Uterus (tissue), 4 donors: ENCODE data around the gene PDE6B. TPM values are rescaled to one million over a fixed set of nuclear protein-coding genes. Genes with fewer than 3 reads are reported as not detected.

Source experiments
- DNase-seq, 2 donors: peaks; one replicate each; pipeline ENCODE4 v3.0.0-alpha.2; 2019 to 2020
- H3K27ac ChIP-seq, 2 donors: fragments of 200-600 bp; sonication (generic); 1 replicate in 1 of 2; 2 replicates in 1 of 2; pipeline ENCODE4 v1.5.1; 2016 to 2018
- H3K27me3 ChIP-seq, 2 donors: fragments of 200-600 bp; sonication (generic); one replicate each; pipeline ENCODE4 v1.5.1; 2018 to 2019; ENCODE audit warnings: control low read depth in 1 of 2
- H3K36me3 ChIP-seq, 2 donors: fragments of 200-600 bp; sonication (generic); one replicate each; pipeline ENCODE4 v1.5.1; 2019; ENCODE audit warnings: control low read depth in 1 of 2
- H3K4me1 ChIP-seq, 2 donors: fragments of 200-600 bp; sonication (generic); one replicate each; pipeline ENCODE4 v1.5.1; 2018 to 2019; ENCODE audit warnings: control low read depth in 1 of 2
- H3K4me3 ChIP-seq, 2 donors: fragments of 200-600 bp; sonication (generic); 1 replicate in 1 of 2; 2 replicates in 1 of 2; pipeline ENCODE4 v1.5.1; 2018 to 2019; ENCODE audit warnings: mild to moderate bottlenecking in 1 of 2
- H3K9me3 ChIP-seq, 2 donors: fragments of 200-600 bp; sonication (generic); one replicate each; pipeline ENCODE4 v1.5.1; 2019; ENCODE audit warnings: control low read depth in 1 of 2
- CTCF ChIP-seq, 4 experiments: fragments of 200-600 bp in 2 of 4; fragments of 450-650 bp in 2 of 4; sonication (generic) in 2 of 4; IDR thresholded peaks; one replicate each; pipeline ENCODE4 v1.5.1; 2016 to 2019; ENCODE audit warnings: antibody characterized with exemption in 4 of 4, mild to moderate bottlenecking in 2 of 4, moderate library complexity in 1 of 4
- POLR2A ChIP-seq, 2 donors: fragments of 450-650 bp; IDR thresholded peaks; one replicate each; pipeline ENCODE4 v1.6.1; 2016; ENCODE audit warnings: antibody characterized with exemption in 2 of 2, mild to moderate bottlenecking in 1 of 2, moderate library complexity in 1 of 2
- intact Hi-C: fragments of 100-400 bp; cut with DNase I; formaldehyde crosslinking; loops from one replicate; pipeline ENCODE4 v1.15.1; 2023; ENCODE audit warnings: low total_unique reads
- total RNA-seq, 4 donors: library from RNA; depleted of rRNA in 3 of 4; stranded (reverse); fragments of >200 nt in 3 of 4; gene quantifications; one replicate each; pipeline versions ENCODE4 v1.1.0 to v1.2.4, GENCODE V29; 2014 to 2023
- donor health status: DM: yes; HTN: yes; CAD: no.

Gene PDE6B
- total RNA-seq, 4 donors from 2014 or later, result 0.26 to 16.2 (median 1.2) TPM; not detected in 1

GRCh38 chr4:609400-610050 lies 15.8 kb upstream of the PDE6B start:
- no peaks in the 10 kb centered on the region for H3K4me1 ChIP-seq
- no peak overlapping the region for H3K4me3 ChIP-seq
- TF ChIP-seq CTCF (IDR thresholded peaks at IDR 0.05) (no peak), POLR2A (IDR thresholded peaks at IDR 0.05) (no peak)
- H3K36me3 ChIP-seq, result no peaks in the 10 kb centered on the region
- intact Hi-C loops, result no loop called here
- DNase-seq, result no peak
- H3K27me3 ChIP-seq, result no peaks in the 10 kb centered on the region
- H3K27ac ChIP-seq, result no peak overlapping the region
- H3K9me3 ChIP-seq, result no peaks in the 10 kb centered on the region

DNA sequence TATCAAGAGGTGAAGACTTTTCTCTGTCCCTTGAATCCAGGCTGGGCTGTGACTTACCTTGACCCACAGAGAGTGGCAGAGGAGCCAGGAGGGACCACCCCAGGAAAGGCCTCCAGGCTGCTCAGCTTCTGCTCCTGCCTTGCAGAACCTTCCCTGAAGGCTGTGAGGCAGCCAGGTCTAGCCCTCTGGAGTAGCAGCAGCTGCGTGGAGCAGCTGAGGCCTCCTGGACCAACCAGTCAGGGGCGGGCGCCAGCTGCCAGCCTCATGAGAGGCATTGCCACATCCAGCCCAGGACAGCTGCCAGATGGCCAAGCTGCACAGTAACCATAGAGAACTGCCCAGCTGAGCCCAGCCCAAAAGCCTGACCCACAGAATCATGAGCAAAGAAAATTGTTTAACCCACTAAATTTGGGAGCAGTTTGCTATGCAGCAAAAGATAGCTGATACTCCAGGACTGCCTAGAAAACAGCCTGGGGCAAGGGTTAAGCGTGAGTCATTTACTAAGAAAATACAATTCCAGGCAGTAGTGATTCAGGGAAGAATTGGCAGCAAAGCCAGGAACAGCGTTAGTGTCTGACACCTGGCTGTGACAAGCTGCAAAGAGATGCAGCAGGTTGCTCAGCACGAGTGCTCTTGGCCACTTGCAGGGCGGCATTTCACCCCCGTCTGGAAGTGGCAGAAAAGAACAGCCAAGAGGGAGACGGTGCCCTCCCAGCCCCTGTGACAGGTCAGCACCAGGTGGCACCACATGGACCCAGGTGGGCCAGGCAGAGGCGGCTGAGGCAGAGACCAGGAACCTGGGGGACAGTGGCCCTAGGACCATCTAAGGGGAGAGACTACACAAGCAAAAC lies 14.7 kb upstream of the PDE6B start:
- Histone ChIP-seq H3K4me3 (no peak overlapping the region), H3K36me3 (no peaks in the 10 kb centered on the region), H3K4me1 (no peaks in the 10 kb centered on the region), H3K9me3 (no peaks in the 10 kb centered on the region), H3K27ac (no peak overlapping the region), H3K27me3 (no peaks in the 10 kb centered on the region)
- TF ChIP-seq POLR2A (IDR thresholded peaks at IDR 0.05), result no peak
- TF ChIP-seq CTCF (IDR thresholded peaks at IDR 0.05), result no peak
- intact Hi-C loops, result no loop called here
- no peak for DNase-seq

DNA sequence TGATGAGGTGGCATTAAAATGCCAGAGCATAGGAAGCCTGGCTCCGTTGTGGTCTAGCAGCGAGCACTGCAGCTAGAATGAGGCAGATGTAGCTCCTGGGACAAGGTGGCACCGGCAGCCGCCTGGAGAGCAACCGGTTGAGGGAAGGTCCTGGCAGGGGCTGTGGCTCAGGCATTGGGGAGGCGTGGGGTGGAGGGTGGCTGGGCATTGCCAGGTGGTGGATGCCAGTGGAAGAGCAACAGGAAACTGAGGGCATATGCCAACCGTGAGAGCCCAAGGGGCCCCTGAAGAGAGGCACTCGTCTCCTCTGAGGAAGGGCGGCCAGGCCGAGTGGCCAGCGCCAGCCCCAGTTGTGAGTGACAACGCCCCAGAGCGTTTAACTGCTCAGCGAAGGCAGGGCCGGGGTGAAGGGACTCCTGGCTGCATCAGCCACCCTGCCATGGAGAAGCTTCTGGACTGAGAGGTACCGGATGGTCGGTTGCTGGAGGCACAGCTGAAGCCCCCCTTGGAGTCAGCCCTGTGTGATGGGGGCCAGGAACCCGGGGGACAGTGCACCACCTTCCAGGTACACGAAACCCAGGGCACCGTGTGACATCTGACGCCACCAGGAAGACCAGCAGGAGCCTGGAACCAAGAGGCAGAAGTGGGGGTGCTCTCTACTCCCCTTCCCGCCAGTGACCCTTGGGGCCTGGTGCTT lies 13.2 kb upstream of the PDE6B start:
- intact Hi-C loops, result no loop called here
- TF ChIP-seq POLR2A (IDR thresholded peaks at IDR 0.05) (no peak), CTCF (IDR thresholded peaks at IDR 0.05) (no peak)
- H3K36me3 ChIP-seq, result no peaks in the 10 kb centered on the region
- no peaks in the 10 kb centered on the region for H3K9me3 ChIP-seq
- H3K27me3 ChIP-seq, result no peaks in the 10 kb centered on the region
- no peaks in the 10 kb centered on the region for H3K4me1 ChIP-seq
- no peak overlapping the region for H3K4me3 ChIP-seq
- no peak overlapping the region for H3K27ac ChIP-seq
- no peak for DNase-seq

DNA sequence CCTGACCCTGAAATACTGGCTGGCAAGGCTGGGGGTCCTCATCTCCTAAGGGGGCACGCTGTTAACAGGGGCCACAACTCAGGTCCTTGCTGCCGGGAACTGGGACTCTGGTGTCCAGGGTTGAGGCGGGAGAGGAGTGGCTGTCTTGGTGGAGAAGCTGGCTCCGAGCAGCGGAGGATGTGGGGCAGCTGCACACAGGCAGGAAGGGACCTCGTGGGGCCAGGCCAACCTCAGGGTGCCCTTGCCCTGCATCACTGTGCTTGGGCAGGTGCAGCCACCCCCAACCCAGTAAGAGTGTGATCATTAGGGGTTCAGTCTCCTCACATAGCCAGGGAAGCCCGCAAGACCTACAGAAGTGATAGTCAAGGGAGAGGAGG lies 12.6 kb upstream of the PDE6B start:
- H3K27ac ChIP-seq, result no peak overlapping the region
- TF ChIP-seq POLR2A (IDR thresholded peaks at IDR 0.05), result no peak
- H3K4me3 ChIP-seq, result no peak overlapping the region
- no peaks in the 10 kb centered on the region for H3K9me3 ChIP-seq
- H3K36me3 ChIP-seq, result no peaks in the 10 kb centered on the region
- DNase-seq, result no peak
- H3K27me3 ChIP-seq, result no peaks in the 10 kb centered on the region
- no peaks in the 10 kb centered on the region for H3K4me1 ChIP-seq
- intact Hi-C loops, result no loop called here

DNA sequence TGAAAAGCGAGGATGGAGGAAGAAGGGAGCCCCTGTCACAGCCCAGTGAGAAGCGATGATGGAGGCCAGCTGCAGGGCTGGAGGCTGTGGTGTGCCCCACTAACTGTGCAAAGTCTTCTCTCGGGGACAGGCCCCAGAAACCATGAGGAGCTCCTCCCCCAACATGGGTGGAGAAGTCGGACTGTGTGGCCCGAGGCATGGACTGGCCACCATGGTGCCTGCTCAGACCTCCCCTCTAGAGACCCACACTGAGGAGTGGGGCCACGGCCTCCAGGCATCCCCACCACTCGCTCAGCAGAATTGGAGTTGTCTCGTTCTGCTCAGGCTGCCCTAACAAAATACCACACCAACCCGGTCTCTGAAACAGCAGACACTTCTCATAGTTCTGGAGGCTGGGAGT lies 12.2 kb upstream of the PDE6B start:
- no peak for TF ChIP-seq CTCF (IDR thresholded peaks at IDR 0.05)
- TF ChIP-seq POLR2A (IDR thresholded peaks at IDR 0.05), result no peak
- Histone ChIP-seq H3K27me3 (no peaks in the 10 kb centered on the region), H3K9me3 (no peaks in the 10 kb centered on the region), H3K36me3 (no peaks in the 10 kb centered on the region), H3K4me1 (no peaks in the 10 kb centered on the region), H3K4me3 (no peak overlapping the region), H3K27ac (no peak overlapping the region)
- intact Hi-C loops, result no loop called here
- DNase-seq, result no peak
